Parathyroid adenoma (tissue), 2 donors: ENCODE data around the gene CEP85L.

Source experiments
- H2AFZ ChIP-seq: fragments of 300-600 bp; sonication (generic); one replicate; pipeline ENCODE4 v1.7.0; 2017; ENCODE audit warnings: antibody characterized with exemption, mild to moderate bottlenecking
- H3K27ac ChIP-seq: fragments of 300-600 bp; sonication (generic); one replicate; pipeline ENCODE4 v1.7.0; 2017
- H3K27me3 ChIP-seq: fragments of 300-600 bp; sonication (generic); one replicate; pipeline ENCODE4 v1.7.0; 2017; ENCODE audit warnings: low read length; ENCODE audit not compliant: control insufficient read depth, insufficient read depth
- H3K36me3 ChIP-seq: fragments of 300-600 bp; sonication (generic); one replicate; pipeline ENCODE4 v1.7.0; 2017; ENCODE audit warnings: low read length; ENCODE audit not compliant: control insufficient read depth, insufficient read depth
- H3K4me1 ChIP-seq: fragments of 300-600 bp; sonication (generic); one replicate; pipeline ENCODE4 v1.7.0; 2017; ENCODE audit warnings: control low read depth
- H3K4me2 ChIP-seq: fragments of 300-600 bp; sonication (generic); one replicate; pipeline ENCODE4 v1.7.0; 2017; ENCODE audit warnings: low read length
- H3K4me3 ChIP-seq: fragments of 300-600 bp; sonication (generic); one replicate; pipeline ENCODE4 v1.7.0; 2017; ENCODE audit warnings: low read depth, low read length
- H3K79me2 ChIP-seq: fragments of 300-600 bp; sonication (generic); one replicate; pipeline ENCODE4 v1.7.0; 2017; ENCODE audit warnings: control low read depth
- H3K9ac ChIP-seq: fragments of 300-600 bp; sonication (generic); one replicate; pipeline ENCODE4 v1.7.0; 2017; ENCODE audit warnings: mild to moderate bottlenecking
- H3K9me3 ChIP-seq: fragments of 300-600 bp; sonication (generic); one replicate; pipeline ENCODE4 v1.7.0; 2017; ENCODE audit warnings: low read length; ENCODE audit not compliant: control insufficient read depth
- TF ChIP-seq, protein P1 (sequence below): fragments of 300-600 bp; sonication (generic); IDR thresholded peaks from one replicate; pipeline ENCODE4 v1.7.0; 2017; ENCODE audit warnings: antibody characterized with exemption, mild to moderate bottlenecking
- donor health status: primary hyperparathyroidism.

The CEP85L gene

DNA sequence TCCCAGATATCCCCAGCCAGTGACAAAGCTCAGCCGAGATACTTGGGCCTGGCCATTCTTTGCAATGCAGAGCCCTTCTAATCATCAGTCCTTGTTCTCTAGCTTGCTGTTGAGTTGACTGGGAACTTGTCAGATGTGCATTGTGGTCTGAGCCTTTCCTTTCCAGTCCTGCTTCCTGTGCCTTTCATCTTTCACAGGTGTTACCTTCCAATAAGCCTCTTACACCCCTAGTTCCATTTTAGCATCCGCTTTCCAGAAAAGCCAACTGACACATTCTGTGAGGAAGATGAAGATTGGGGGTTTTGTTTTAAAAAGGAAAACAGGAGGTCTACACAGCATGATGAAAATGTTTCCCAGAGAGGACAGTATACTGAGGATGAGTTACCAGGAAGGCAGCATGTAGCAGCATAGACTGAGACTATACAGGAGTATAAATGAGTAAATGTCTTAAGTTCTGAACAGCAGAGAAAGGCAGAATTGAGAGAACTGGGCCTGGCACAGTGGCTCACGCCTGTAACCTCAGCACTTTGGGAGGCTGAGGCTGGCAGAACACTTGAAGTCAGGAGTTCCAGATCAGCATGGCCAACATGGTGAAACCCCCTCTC, 5.6 kb upstream of the CEP85L start:
- peaks cover 25% of the 10 kb centered on the region for H3K4me1 ChIP-seq
- no peak overlapping the region for H3K4me2 ChIP-seq
- no peak overlapping the region for H3K9ac ChIP-seq

DNA sequence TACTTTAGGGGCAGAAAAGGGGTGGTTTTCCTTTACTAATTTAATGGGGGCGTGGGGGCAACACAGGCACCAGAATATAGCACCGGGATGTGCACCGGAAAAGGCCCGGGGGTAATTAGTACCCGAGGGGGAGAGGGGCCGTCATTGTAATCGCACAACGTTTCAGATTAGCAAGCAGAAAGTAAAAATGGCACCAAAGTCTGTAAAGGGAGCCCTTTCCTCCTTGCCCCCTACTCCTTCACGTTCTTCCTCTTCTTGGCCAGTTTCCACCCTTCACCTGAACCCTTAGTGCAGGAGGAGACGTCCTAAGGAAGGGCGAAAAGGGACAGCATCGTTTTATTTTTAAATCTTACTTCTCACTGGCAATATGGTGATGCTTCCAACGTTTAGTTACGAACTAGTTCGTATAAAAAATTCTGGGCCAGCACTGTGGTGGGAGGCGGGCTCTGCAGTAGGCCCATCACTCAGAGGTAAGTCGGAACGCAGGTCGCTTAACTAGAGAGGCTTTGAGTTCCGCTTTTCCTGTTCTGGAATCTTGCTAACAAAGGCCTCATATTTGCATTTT, 742 bp upstream of the CEP85L start:
- Histone ChIP-seq H3K27me3 (no peaks in the 10 kb centered on the region), H3K27ac (peak overlapping the region; percentile 93), H3K9me3 (no peaks in the 10 kb centered on the region), H3K4me1 (peaks cover 3% of the 10 kb centered on the region), H3K4me3 (peak overlapping the region; percentile 80), H3K9ac (peak overlapping the region; percentile 39), H3K79me2 (peaks cover 11% of the 10 kb centered on the region), H2AFZ (peak overlapping the region; percentile 92), H3K4me2 (peak overlapping the region; percentile 84), H3K36me3 (no peaks in the 10 kb centered on the region)
- TF ChIP-seq, protein P1, sequence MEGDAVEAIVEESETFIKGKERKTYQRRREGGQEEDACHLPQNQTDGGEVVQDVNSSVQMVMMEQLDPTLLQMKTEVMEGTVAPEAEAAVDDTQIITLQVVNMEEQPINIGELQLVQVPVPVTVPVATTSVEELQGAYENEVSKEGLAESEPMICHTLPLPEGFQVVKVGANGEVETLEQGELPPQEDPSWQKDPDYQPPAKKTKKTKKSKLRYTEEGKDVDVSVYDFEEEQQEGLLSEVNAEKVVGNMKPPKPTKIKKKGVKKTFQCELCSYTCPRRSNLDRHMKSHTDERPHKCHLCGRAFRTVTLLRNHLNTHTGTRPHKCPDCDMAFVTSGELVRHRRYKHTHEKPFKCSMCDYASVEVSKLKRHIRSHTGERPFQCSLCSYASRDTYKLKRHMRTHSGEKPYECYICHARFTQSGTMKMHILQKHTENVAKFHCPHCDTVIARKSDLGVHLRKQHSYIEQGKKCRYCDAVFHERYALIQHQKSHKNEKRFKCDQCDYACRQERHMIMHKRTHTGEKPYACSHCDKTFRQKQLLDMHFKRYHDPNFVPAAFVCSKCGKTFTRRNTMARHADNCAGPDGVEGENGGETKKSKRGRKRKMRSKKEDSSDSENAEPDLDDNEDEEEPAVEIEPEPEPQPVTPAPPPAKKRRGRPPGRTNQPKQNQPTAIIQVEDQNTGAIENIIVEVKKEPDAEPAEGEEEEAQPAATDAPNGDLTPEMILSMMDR, result no peak

More for the DNA sequence above, 5.6 kb upstream of the CEP85L start:
- Histone ChIP-seq H3K36me3 (no peaks in the 10 kb centered on the region), H3K4me3 (no peak overlapping the region), H3K79me2 (no peaks in the 10 kb centered on the region), H2AFZ (peak overlapping the region; percentile 68), H3K27me3 (no peaks in the 10 kb centered on the region), H3K27ac (peak overlapping the region; percentile 33), H3K9me3 (no peaks in the 10 kb centered on the region)
- TF ChIP-seq, protein P1, result no peak

DNA sequence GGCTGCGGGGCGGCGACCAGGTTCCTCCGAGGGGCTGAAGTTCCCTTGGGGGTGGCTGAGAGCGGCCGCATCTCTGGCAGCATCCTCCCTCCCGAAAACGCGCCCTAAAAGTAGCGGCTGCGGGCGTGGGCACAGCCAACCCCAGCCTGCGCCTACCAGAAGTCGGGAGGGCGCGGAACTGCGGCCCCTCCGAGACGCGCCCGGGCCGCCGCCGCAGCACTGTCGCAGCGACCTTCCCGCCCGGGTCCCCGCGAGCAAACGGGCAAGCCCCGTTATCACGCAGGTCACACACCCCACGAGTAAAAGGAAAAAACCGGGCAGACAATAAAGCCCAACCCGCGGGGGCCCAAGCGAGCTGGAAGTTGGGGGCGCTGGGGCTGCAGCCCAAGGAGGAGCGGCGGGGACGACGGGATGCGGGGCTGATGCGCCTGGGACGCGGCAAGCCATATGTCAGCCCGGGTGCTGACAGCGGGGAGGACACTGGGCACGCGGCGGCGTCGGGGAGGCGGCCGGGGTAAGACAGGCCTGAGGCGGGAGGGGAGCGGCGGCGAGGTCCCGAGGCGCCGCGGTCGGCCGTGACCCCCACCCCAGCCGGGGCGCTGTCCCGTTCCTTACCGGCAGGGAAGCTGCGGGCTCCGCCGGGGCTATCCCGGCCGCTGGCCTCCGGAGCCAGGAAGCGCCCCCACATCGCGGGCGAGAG, 659 bp downstream of the CEP85L start:
- Histone ChIP-seq H3K4me3 (peak overlapping the region; percentile 80), H3K36me3 (no peaks in the 10 kb centered on the region), H3K9me3 (no peaks in the 10 kb centered on the region), H3K9ac (peak overlapping the region; percentile 91), H3K27ac (peak overlapping the region; percentile 93), H3K79me2 (peaks cover 23% of the 10 kb centered on the region), H3K4me1 (no peaks in the 10 kb centered on the region), H3K4me2 (peak overlapping the region; percentile 84), H3K27me3 (no peaks in the 10 kb centered on the region), H2AFZ (peak overlapping the region; percentile 92)
- TF ChIP-seq, protein P1, result no peak

DNA sequence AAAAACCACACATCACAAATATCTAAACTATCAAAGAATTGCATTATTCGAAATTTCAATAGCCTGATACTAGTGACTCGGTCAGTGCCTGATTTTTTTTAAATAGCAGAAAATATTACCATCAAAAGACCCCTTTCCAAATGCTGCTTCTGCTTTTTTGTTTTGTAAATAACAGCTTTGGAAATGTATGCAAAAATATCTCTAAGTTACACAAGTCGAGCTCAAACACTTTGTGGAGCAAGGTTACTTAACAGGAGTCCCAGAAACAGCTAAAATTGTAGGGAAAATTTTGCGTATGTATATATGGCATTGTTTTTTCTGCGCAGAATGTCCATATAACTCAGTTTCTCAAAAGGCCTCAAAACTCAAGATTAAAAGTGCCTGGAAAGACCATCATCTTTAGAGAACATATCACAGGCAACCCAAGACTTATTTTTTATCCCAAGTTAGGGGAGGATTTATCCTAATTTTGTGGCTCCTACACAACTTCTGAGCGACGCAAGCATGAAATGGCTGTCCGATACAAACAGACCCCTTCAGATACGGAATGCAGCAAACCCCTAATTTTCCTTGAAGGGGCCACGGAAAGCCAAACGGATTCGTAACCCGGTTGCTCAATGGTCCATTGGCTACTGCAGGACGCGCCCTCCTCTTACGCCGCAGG, 1.3 kb downstream of the CEP85L start:
- Histone ChIP-seq H3K27ac (peak overlapping the region; percentile 93), H3K36me3 (no peaks in the 10 kb centered on the region)
- TF ChIP-seq, protein P1, result no peak

More for the DNA sequence above, 1.3 kb downstream of the CEP85L start:
- Histone ChIP-seq H3K4me2 (peak overlapping the region; percentile 84), H3K9ac (peak overlapping the region; percentile 91), H2AFZ (peak overlapping the region; percentile 92), H3K27me3 (no peaks in the 10 kb centered on the region), H3K9me3 (no peaks in the 10 kb centered on the region), H3K79me2 (peaks cover 30% of the 10 kb centered on the region), H3K4me1 (peaks cover 6% of the 10 kb centered on the region), H3K4me3 (peak overlapping the region; percentile 80)
